HepG2 (cell line): Measurements from ENCODE around the gene MARF1. TPM values are rescaled to one million over a fixed set of nuclear protein-coding genes. Genes with fewer than 3 reads are reported as not detected.

Experiments used
- ADNP ChIP-seq: sonication (generic); formaldehyde crosslinking; IDR thresholded peaks from 2 replicates; pipeline ENCODE4 v1.4.0; 2020; ENCODE audit warnings: missing genetic modification reagents
- ARID5B ChIP-seq: IDR thresholded peaks from 2 replicates; pipeline ENCODE4 v1.4.0; 2020; ENCODE audit warnings: mild to moderate bottlenecking, missing genetic modification reagents
- CBX5 ChIP-seq: sonication (generic); formaldehyde crosslinking; IDR thresholded peaks from 2 replicates; pipeline ENCODE4 v1.4.0; 2020; ENCODE audit warnings: missing genetic modification reagents, borderline replicate concordance
- CEBPG ChIP-seq: IDR thresholded peaks from 2 replicates; pipeline ENCODE4 v1.6.1; 2016
- ETV5 ChIP-seq: IDR thresholded peaks from 2 replicates; pipeline ENCODE4 v1.6.1; 2018; ENCODE audit warnings: missing biosample characterization, missing genetic modification reagents, inconsistent platforms, borderline replicate concordance
- GATAD2A ChIP-seq: IDR thresholded peaks from 2 replicates; pipeline ENCODE4 v1.6.1; 2016
- HNF1B ChIP-seq: sonication (generic); formaldehyde crosslinking; IDR thresholded peaks from 2 replicates; pipeline ENCODE4 v1.5.1; 2020; ENCODE audit warnings: mild to moderate bottlenecking, moderate library complexity, missing genetic modification reagents
- IRF2 ChIP-seq: IDR thresholded peaks from 2 replicates; pipeline ENCODE4 v1.6.1; 2018; ENCODE audit warnings: missing genetic modification reagents, missing compliant biosample characterization
- KDM5B ChIP-seq: sonication (generic); formaldehyde crosslinking; IDR thresholded peaks from 2 replicates; pipeline ENCODE4 v1.4.0; 2020; ENCODE audit warnings: missing genetic modification reagents, mild to moderate bottlenecking, borderline replicate concordance
- PITX1 ChIP-seq: sonication (generic); formaldehyde crosslinking; IDR thresholded peaks from 2 replicates; pipeline ENCODE4 v1.5.1; 2020; ENCODE audit warnings: mild to moderate bottlenecking, missing genetic modification reagents
- POGZ ChIP-seq: sonication (generic); formaldehyde crosslinking; IDR thresholded peaks from 2 replicates; pipeline ENCODE4 v1.4.0; 2020; ENCODE audit warnings: mild to moderate bottlenecking, missing genetic modification reagents
- PRPF4 ChIP-seq: fragments of 200-400 bp; formaldehyde crosslinking; IDR thresholded peaks from 2 replicates; pipeline ENCODE4 v1.6.1; 2016; ENCODE audit warnings: low read length, low read depth; ENCODE audit not compliant: poor library complexity, severe bottlenecking
- RCOR2 ChIP-seq: IDR thresholded peaks from 2 replicates; pipeline ENCODE4 v1.6.1; 2016; ENCODE audit warnings: missing biosample characterization, missing genetic modification reagents
- RXRB ChIP-seq: IDR thresholded peaks from 2 replicates; pipeline ENCODE4 v1.6.1; 2016; ENCODE audit warnings: borderline replicate concordance, missing genetic modification reagents, missing compliant biosample characterization
- STAG1 ChIP-seq: sonication (generic); formaldehyde crosslinking; IDR thresholded peaks from 2 replicates; pipeline ENCODE4 v1.4.0; 2020; ENCODE audit warnings: missing genetic modification reagents
- ZBTB38 ChIP-seq: sonication (generic); formaldehyde crosslinking; IDR thresholded peaks from 2 replicates; pipeline ENCODE4 v1.5.1; 2020; ENCODE audit warnings: mild to moderate bottlenecking, missing genetic modification reagents
- ZMYM2 ChIP-seq: sonication (generic); formaldehyde crosslinking; IDR thresholded peaks from 2 replicates; pipeline ENCODE4 v1.8.0; 2022; ENCODE audit warnings: mild to moderate bottlenecking, missing genetic modification reagents
- ZNF232 ChIP-seq: sonication (generic); formaldehyde crosslinking; IDR thresholded peaks from 2 replicates; pipeline ENCODE4 v1.4.0; 2020; ENCODE audit warnings: missing genetic modification reagents, borderline replicate concordance
- ZNF292 ChIP-seq: sonication (generic); formaldehyde crosslinking; IDR thresholded peaks from 2 replicates; pipeline ENCODE4 v1.8.1; 2022; ENCODE audit warnings: mild to moderate bottlenecking, low read depth, missing genetic modification reagents, borderline replicate concordance
- ZNF350 ChIP-seq: sonication (generic); formaldehyde crosslinking; IDR thresholded peaks from 2 replicates; pipeline ENCODE4 v1.4.0; 2020; ENCODE audit warnings: mild to moderate bottlenecking, low read depth, missing genetic modification reagents, borderline replicate concordance
- ZNF670 ChIP-seq: sonication (generic); formaldehyde crosslinking; IDR thresholded peaks from 2 replicates; pipeline ENCODE4 v1.8.0; 2022; ENCODE audit warnings: mild to moderate bottlenecking, missing genetic modification reagents, borderline replicate concordance
- ZNF792 ChIP-seq: IDR thresholded peaks from 2 replicates; pipeline ENCODE4 v1.6.1; 2016
- polyA plus RNA-seq, 8 experiments: library from polyadenylated mRNA; depleted of rRNA in 3 of 8; stranded (reverse) in 7 of 8; unstranded in 1 of 8; fragments of >200 nt; fragmentation: Illumina TruSeq in 4 of 8; extraction: Trizol in 4 of 8; gene quantifications; 2 replicates each; pipeline versions ENCODE4 v1.2.1 to v1.2.3, GENCODE V29; 2011 to 2016; ENCODE audit warnings: low read depth in 4 of 8, missing spikeins in 1 of 8, mixed read lengths in 1 of 8; ENCODE audit not compliant: insufficient read depth in 1 of 8
- total RNA-seq, 5 experiments: library from RNA; depleted of rRNA; stranded (reverse); fragments of >200 nt; fragmentation: Illumina TruSeq; extraction: Trizol; gene quantifications; 2 replicates each; pipeline ENCODE4 v1.2.3, GENCODE V29; 2016; ENCODE audit warnings: low read depth in 1 of 5
- TF ChIP-seq, protein P1 (sequence below): sonication (generic); formaldehyde crosslinking; IDR thresholded peaks from 2 replicates; pipeline ENCODE4 v1.5.0; 2020; ENCODE audit warnings: mild to moderate bottlenecking, missing genetic modification reagents, borderline replicate concordance

MARF1 gene
- total and polyA plus RNA-seq, 2 of the 13 experiments (the other 11 are each of a cell fraction or from before 2014, with no cell fraction given), result 8.7 to 20.7 TPM

GRCh38 chr16:15547072-15547767, 95.7 kb downstream of the MARF1 start (continued):
- peak; percentile 16; the same call in 1 of the 2 replicates for TF ChIP-seq KDM5B (CRISPR knock-in tag)
- TF ChIP-seq, protein P1, sequence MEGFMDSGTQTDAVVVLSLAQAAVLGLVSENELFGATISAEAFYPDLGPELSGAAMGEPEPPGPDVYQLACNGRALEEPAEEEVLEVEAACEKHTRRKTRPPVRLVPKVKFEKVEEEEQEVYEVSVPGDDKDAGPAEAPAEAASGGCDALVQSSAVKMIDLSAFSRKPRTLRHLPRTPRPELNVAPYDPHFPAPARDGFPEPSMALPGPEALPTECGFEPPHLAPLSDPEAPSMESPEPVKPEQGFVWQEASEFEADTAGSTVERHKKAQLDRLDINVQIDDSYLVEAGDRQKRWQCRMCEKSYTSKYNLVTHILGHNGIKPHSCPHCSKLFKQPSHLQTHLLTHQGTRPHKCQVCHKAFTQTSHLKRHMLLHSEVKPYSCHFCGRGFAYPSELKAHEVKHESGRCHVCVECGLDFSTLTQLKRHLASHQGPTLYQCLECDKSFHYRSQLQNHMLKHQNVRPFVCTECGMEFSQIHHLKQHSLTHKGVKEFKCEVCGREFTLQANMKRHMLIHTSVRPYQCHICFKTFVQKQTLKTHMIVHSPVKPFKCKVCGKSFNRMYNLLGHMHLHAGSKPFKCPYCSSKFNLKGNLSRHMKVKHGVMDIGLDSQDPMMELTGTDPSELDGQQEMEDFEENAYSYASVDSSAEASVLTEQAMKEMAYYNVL (CRISPR knock-in tag), result 0 out of 2 replicates have a peak, but pooled peaks have one; percentile 52
- peak; percentile 23; the same call in 1 of the 2 replicates for TF ChIP-seq ZNF292
- 0 out of 2 replicates have a peak, but pooled peaks have one; percentile 39 for TF ChIP-seq ZNF670 (CRISPR knock-in tag)
- peak; percentile 68 for TF ChIP-seq IRF2 (CRISPR knock-in tag)
- peak; percentile 19; the same call in 1 of the 2 replicates for TF ChIP-seq RXRB (CRISPR knock-in tag)
- 0 out of 2 replicates have a peak, but pooled peaks have one; percentile 30 for TF ChIP-seq RCOR2 (CRISPR knock-in tag)
- peak; percentile 44 for TF ChIP-seq PRPF4
- TF ChIP-seq PITX1 (CRISPR knock-in tag), result peak; percentile 63; the same call in 1 of the 2 replicates
- TF ChIP-seq ZNF792 (CRISPR knock-in tag), result peak; percentile 54; the same call in 1 of the 2 replicates
- TF ChIP-seq STAG1 (CRISPR knock-in tag), result 0 out of 2 replicates have a peak, but pooled peaks have one; percentile 3
- TF ChIP-seq ZNF232, result 0 out of 2 replicates have a peak, but pooled peaks have one; percentile 36
- 0 out of 2 replicates have a peak, but pooled peaks have one; percentile 19 for TF ChIP-seq POGZ (CRISPR knock-in tag)
- TF ChIP-seq ADNP, result peak; percentile 86
- TF ChIP-seq HNF1B, result peak; percentile 87
- peak; percentile 29; the same call in 1 of the 2 replicates for TF ChIP-seq GATAD2A (CRISPR knock-in tag)
- peak; percentile 13; the same call in 1 of the 2 replicates for TF ChIP-seq CBX5 (CRISPR knock-in tag)
- TF ChIP-seq ZMYM2 (CRISPR knock-in tag), result peak; percentile 94
- TF ChIP-seq ETV5 (CRISPR knock-in tag), result peak; percentile 24; the same call in 1 of the 2 replicates
- TF ChIP-seq CEBPG (CRISPR knock-in tag), result 0 out of 2 replicates have a peak, but pooled peaks have one; percentile 5
- TF ChIP-seq ZBTB38 (CRISPR knock-in tag), result peak; percentile 43; the same call in 1 of the 2 replicates
- peak; percentile 55; the same call in 1 of the 2 replicates for TF ChIP-seq ARID5B (CRISPR knock-in tag)
- TF ChIP-seq ZNF350 (CRISPR knock-in tag), result 0 out of 2 replicates have a peak, but pooled peaks have one; percentile 13
